OCI-LY1 (cell line): ENCODE data around the gene TNS1.

Experiments
- H2AFZ ChIP-seq: fragments of 200-600 bp; sonication (generic), shearing (Covaris generic); 2 replicates; pipeline ENCODE4 v1.6.0; 2014; ENCODE audit warnings: antibody characterized with exemption, mild to moderate bottlenecking, low read length
- H3F3A ChIP-seq: fragments of 200-600 bp; sonication (generic), shearing (Covaris generic); 2 replicates; pipeline ENCODE4 v1.6.0; 2014; ENCODE audit warnings: mild to moderate bottlenecking, antibody characterized with exemption, low read length, moderate library complexity; ENCODE audit not compliant: insufficient read depth
- H3K27ac ChIP-seq: fragments of 200-600 bp; sonication (generic); 2 replicates; pipeline ENCODE4 v1.5.1; 2014; ENCODE audit warnings: low read length, mixed run types, mild to moderate bottlenecking, low read depth; ENCODE audit not compliant: poor library complexity, severe bottlenecking
- H3K27me3 ChIP-seq: fragments of 200-600 bp; sonication (generic); 2 replicates; pipeline ENCODE4 v1.6.0; 2014; ENCODE audit warnings: antibody characterized with exemption, mild to moderate bottlenecking, low read length, moderate library complexity; ENCODE audit not compliant: insufficient read depth
- H3K36me3 ChIP-seq: fragments of 200-600 bp; sonication (generic); 2 replicates; pipeline ENCODE4 v1.6.1; 2014; ENCODE audit warnings: mild to moderate bottlenecking, antibody characterized with exemption, low read length, moderate library complexity, mixed read lengths; ENCODE audit not compliant: insufficient read depth
- H3K4me1 ChIP-seq: fragments of 200-600 bp; sonication (generic); 2 replicates; pipeline ENCODE4 v1.5.1; 2014; ENCODE audit warnings: mild to moderate bottlenecking, low read length, moderate library complexity; ENCODE audit not compliant: insufficient read depth, severe bottlenecking
- H3K4me2 ChIP-seq: fragments of 200-600 bp; sonication (generic), shearing (Covaris generic); 2 replicates; pipeline ENCODE4 v1.6.1; 2014; ENCODE audit warnings: low read length
- H3K4me3 ChIP-seq: fragments of 200-600 bp; sonication (generic); 2 replicates; pipeline ENCODE4 v1.5.1; 2014; ENCODE audit warnings: low read length, low read depth, mild to moderate bottlenecking, mixed read lengths; ENCODE audit not compliant: poor library complexity, severe bottlenecking
- H3K79me2 ChIP-seq: fragments of 200-600 bp; shearing (Covaris generic); 2 replicates; pipeline ENCODE4 v1.6.1; 2016; ENCODE audit warnings: mixed run types, low read length, mixed read lengths; ENCODE audit not compliant: insufficient read depth
- H3K9ac ChIP-seq: fragments of 200-600 bp; sonication (generic), shearing (Covaris generic); 2 replicates; pipeline ENCODE4 v1.6.1; 2014; ENCODE audit warnings: mild to moderate bottlenecking, low read length, mixed read lengths
- H3K9me2 ChIP-seq: fragments of 200-600 bp; sonication (generic), shearing (Covaris generic); 2 replicates; pipeline ENCODE4 v1.6.1; 2014; ENCODE audit warnings: low read depth, mild to moderate bottlenecking, low read length, mixed read lengths
- H3K9me3 ChIP-seq: fragments of 200-600 bp; shearing (Covaris generic); 2 replicates; pipeline ENCODE4 v1.6.1; 2014; ENCODE audit warnings: low read length, mixed read lengths
- H4K20me1 ChIP-seq: fragments of 200-600 bp; sonication (generic), shearing (Covaris generic); 2 replicates; pipeline ENCODE4 v1.6.0; 2016; ENCODE audit warnings: mild to moderate bottlenecking, low read length; ENCODE audit not compliant: insufficient read depth
- CTCF ChIP-seq: fragments of 200-600 bp; sonication (generic), shearing (Covaris generic); IDR thresholded peaks from 2 replicates; pipeline ENCODE4 v1.5.1; 2017; ENCODE audit warnings: mild to moderate bottlenecking, antibody characterized with exemption, low read length, moderate library complexity, mixed read lengths
- EZH2 ChIP-seq: fragments of 200-600 bp; sonication (generic), shearing (Covaris generic); IDR thresholded peaks from 2 replicates; pipeline ENCODE4 v1.8.0; 2017; ENCODE audit warnings: borderline replicate concordance, mixed run types, mild to moderate bottlenecking, antibody characterized with exemption, low read length, moderate library complexity, mixed read lengths

The TNS1 gene

GRCh38 chr2:217853961-217854360 is 148.8 kb downstream of the TNS1 start:
- Histone ChIP-seq H3K9me2 (no peaks in the 10 kb centered on the region), H3K27me3 (no peaks in the 10 kb centered on the region), H3K9ac (no peak overlapping the region), H3K79me2 (no peaks in the 10 kb centered on the region), H4K20me1 (no peaks in the 10 kb centered on the region), H3F3A (no peaks in the 10 kb centered on the region), H3K4me3 (no peak overlapping the region), H3K36me3 (no peaks in the 10 kb centered on the region), H3K4me1 (no peaks in the 10 kb centered on the region), H3K27ac (no peak overlapping the region), H3K4me2 (no peak overlapping the region), H3K9me3 (no peaks in the 10 kb centered on the region), H2AFZ (no peak overlapping the region)
- TF ChIP-seq CTCF (no peak), EZH2 (no peak)

GRCh38 chr2:217853301-217853881 is 149.4 kb downstream of the TNS1 start:
- TF ChIP-seq EZH2 (no peak), CTCF (no peak)
- Histone ChIP-seq H3K9me3 (no peaks in the 10 kb centered on the region), H3K4me2 (no peak overlapping the region)

GRCh38 chr2:217852555-217853211 is 150.1 kb downstream of the TNS1 start:
- no peaks in the 10 kb centered on the region for H3K36me3 ChIP-seq
- no peak for TF ChIP-seq CTCF
- TF ChIP-seq EZH2 = no peak
- no peaks in the 10 kb centered on the region for H3F3A ChIP-seq
- H3K9me2 ChIP-seq = no peaks in the 10 kb centered on the region
- no peaks in the 10 kb centered on the region for H3K9me3 ChIP-seq
- H3K4me1 ChIP-seq = no peaks in the 10 kb centered on the region
- H3K9ac ChIP-seq = no peak overlapping the region
- no peaks in the 10 kb centered on the region for H3K79me2 ChIP-seq
- no peak overlapping the region for H3K27ac ChIP-seq
- H3K4me2 ChIP-seq = no peak overlapping the region
- no peaks in the 10 kb centered on the region for H3K27me3 ChIP-seq
- H2AFZ ChIP-seq = no peak overlapping the region
- no peak overlapping the region for H3K4me3 ChIP-seq
- no peaks in the 10 kb centered on the region for H4K20me1 ChIP-seq

More at GRCh38 chr2:217853301-217853881, 149.4 kb downstream of the TNS1 start:
- Histone ChIP-seq H3K9ac (no peak overlapping the region), H3K27me3 (no peaks in the 10 kb centered on the region), H3K79me2 (no peaks in the 10 kb centered on the region), H4K20me1 (no peaks in the 10 kb centered on the region), H3K27ac (no peak overlapping the region), H3K4me1 (no peaks in the 10 kb centered on the region), H3F3A (no peaks in the 10 kb centered on the region), H3K4me3 (no peak overlapping the region), H3K9me2 (no peaks in the 10 kb centered on the region), H2AFZ (no peak overlapping the region), H3K36me3 (no peaks in the 10 kb centered on the region)
